ENCODE results near the gene FOLR3.

FOLR3 gene

DNA sequence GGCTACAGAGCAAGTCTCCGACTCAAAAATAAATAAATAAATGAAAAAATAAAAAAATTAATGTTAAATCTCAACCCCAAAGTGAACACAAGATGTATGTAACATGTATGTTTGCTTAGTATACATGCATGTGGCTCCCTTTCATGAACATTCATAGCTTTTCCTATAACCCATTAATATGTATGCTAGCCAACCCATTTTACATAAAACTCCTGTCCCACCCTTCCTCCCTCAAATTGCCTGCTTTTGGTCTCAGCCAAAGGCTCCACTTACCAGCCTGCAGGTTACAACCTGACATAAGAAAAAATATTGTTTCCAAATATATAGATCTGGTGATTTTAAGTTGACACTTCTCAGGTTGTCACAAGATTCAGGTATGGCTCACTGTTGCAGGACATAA is 52.7 kb downstream of the FOLR3 start:
- Histone ChIP-seq H3K27me3 (no peaks in the 10 kb centered on the region), H3K27ac (no peak overlapping the region), H3K4me1 (ENCODE audit: control insufficient read depth in 1 of 2, insufficient read depth in 1 of 2, low read depth in 1 of 2, low read length in 1 of 2) (peaks cover 0 to 2% of the 10 kb centered on the region in 2 experiments), H3K9me3 (no peaks in the 10 kb centered on the region), H3K36me3 (no peaks in the 10 kb centered on the region), H3K4me3 (ENCODE audit: low read depth in 1 of 2, low read length in 1 of 2) (no peak overlapping the region)
- TF ChIP-seq, protein P1, sequence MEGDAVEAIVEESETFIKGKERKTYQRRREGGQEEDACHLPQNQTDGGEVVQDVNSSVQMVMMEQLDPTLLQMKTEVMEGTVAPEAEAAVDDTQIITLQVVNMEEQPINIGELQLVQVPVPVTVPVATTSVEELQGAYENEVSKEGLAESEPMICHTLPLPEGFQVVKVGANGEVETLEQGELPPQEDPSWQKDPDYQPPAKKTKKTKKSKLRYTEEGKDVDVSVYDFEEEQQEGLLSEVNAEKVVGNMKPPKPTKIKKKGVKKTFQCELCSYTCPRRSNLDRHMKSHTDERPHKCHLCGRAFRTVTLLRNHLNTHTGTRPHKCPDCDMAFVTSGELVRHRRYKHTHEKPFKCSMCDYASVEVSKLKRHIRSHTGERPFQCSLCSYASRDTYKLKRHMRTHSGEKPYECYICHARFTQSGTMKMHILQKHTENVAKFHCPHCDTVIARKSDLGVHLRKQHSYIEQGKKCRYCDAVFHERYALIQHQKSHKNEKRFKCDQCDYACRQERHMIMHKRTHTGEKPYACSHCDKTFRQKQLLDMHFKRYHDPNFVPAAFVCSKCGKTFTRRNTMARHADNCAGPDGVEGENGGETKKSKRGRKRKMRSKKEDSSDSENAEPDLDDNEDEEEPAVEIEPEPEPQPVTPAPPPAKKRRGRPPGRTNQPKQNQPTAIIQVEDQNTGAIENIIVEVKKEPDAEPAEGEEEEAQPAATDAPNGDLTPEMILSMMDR (IDR thresholded peaks at IDR 0.05): no peak

Data from neutrophil (primary cell).